GM10847 (cell line): Measurements from ENCODE around the gene STK38L.

Experiments used
- POLR2A ChIP-seq: IDR thresholded peaks from 2 replicates; pipeline ENCODE4 v1.6.1; 2011; ENCODE audit not compliant: insufficient read length; ENCODE audit errors: extremely low read depth

Gene STK38L

GRCh38 chr12:27343255-27344000 is 99.3 kb downstream of the STK38L start:
- TF ChIP-seq POLR2A = no peak

DNA sequence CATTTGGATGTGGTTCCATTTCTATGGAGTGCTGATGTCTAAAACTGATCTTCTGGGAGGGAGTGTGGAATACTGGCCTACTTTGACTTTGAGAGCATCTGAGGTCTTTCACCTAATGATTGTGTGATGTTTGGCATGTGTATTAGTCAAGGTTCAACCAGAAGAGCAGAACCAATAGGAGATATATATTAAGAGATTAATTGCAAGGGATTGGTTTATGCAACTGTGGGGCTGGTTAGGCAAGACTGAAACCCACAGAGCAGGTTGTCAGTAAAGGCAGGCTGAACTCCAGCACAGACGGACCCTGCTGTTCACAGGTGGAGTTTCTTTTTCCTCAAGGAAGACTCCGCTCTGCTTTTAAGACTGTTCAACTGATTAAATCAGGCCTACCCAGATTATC is 100.2 kb downstream of the STK38L start:
- no peak for TF ChIP-seq POLR2A

DNA sequence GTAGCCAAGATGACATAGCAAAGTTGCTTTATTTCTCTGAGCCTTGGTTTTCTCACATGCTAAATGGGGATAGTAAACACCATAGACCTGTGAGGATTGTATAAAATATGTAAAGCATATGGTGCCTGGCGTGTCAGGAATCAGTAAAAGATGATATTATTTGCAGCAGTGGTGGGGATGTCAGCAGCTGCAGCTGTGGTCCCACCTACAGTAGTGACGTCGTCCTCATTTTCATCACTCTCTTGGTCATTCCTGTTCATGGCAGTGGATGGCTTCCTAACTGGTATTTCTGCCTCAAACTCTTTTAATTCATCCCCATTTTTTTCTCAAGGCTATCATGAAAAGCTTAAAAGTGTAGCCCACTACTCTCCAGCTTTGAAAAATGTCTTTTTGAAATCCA is 100.7 kb downstream of the STK38L start:
- no peak for TF ChIP-seq POLR2A

- no peak for TF ChIP-seq POLR2A
Observed at GRCh38 chr12:27345376-27345775, 101.3 kb downstream of the STK38L start.

- TF ChIP-seq POLR2A = no peak
Observed at GRCh38 chr12:27347779-27348178, 103.7 kb downstream of the STK38L start.

- no peak for TF ChIP-seq POLR2A
Observed at GRCh38 chr12:27351476-27351875, 107.4 kb downstream of the STK38L start.

DNA sequence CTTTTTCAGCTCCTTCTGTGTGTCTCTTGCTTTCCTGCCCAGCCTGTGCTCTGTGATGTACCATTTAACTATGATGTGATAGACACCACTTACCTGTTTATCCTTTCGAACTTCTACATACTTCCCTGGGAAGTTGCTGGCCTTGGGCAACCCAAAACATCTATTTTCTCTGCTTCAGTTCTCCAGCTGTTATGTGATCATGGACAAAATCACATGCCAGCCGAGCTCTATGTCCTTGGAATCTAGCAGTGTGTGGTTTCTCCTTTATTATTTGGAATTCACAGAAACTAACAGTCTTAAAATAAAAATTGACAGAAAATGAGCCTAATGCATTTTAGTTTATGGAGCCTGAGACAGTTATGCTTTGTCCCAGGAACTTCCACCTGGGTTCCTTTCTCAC is 111.4 kb downstream of the STK38L start:
- no peak for TF ChIP-seq POLR2A

GRCh38 chr12:27355979-27356378 is 111.9 kb downstream of the STK38L start:
- TF ChIP-seq POLR2A = no peak

DNA sequence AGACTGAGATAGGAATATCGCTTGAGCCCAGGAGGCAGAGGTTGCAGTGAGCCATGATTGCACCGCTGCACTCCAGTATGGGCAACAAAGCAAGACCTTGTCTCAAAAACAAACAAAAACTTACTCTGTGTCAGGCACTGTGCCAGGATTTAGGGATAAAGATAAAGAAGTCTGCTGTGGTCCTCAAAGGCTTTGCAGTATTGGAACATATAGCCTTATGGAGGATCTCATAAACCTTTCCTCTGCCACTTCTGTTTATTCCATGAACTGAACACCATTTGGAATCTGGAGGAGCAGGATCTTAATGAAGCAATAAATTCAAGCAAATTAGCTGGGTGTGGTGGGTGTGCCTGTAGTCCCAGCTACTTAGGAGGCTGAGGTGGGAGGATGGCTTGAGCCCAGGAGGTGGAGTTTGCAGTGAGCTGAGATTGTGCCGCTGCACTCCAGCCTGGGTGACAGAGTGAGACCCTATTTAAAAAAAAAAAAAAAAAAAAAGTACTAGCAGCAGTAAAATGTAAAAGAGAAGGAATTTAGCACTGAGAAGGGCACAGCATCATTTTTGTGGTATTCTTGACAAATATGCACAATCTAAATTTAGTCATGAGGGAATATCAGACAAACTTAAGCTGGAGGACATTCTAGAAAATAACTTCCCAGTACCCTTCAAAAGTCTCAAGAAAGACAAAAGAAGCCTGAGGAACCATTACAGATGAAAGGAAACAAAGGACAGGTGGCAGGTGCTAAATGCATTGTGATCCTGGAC is 115.7 kb downstream of the STK38L start:
- TF ChIP-seq POLR2A = no peak

GRCh38 chr12:27361372-27361771 is 117.3 kb downstream of the STK38L start:
- no peak for TF ChIP-seq POLR2A

- no peak for TF ChIP-seq POLR2A
Observed at GRCh38 chr12:27366621-27367020, 122.5 kb downstream of the STK38L start.

DNA sequence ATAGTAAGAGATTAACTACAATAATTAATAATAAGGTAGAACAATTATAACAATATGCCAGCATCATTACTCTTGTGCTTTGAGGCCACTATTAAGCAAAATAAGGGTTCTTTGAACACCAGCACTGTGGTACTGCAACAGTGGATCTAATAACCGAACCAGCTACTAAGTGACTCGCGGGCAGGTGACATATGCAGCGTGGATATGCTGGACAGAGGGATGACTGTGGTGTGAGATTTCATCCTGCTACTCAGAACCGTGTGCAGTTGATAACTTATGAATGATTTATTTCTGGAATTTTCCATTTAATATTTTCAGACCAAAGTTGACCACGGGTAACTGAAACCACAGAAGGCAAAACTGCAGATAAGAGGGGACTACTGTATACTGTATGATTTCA is 123.0 kb downstream of the STK38L start:
- TF ChIP-seq POLR2A = no peak
